Measurements from ENCODE around the gene FGF14.

The FGF14 gene

DNA sequence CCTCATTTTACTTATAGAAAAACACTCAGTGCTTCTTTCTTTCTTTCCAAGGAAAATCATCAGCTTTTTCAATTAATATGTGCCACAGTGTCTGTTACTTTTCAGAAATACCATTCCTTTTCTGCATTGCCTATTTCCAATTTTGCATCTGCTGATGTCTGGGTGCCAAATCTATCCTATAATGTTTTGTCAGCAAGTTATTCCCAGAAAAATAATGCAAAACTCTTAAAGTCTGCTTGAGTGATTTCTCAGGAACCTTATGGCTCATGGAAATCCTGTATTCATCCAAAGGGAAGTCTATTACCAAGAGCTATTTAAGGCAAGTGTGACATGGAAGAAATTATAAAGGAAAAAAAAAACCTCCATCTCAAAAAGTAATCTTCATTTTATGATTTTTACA, 224.4 kb downstream of the FGF14 start:
- TF ChIP-seq, protein P1, sequence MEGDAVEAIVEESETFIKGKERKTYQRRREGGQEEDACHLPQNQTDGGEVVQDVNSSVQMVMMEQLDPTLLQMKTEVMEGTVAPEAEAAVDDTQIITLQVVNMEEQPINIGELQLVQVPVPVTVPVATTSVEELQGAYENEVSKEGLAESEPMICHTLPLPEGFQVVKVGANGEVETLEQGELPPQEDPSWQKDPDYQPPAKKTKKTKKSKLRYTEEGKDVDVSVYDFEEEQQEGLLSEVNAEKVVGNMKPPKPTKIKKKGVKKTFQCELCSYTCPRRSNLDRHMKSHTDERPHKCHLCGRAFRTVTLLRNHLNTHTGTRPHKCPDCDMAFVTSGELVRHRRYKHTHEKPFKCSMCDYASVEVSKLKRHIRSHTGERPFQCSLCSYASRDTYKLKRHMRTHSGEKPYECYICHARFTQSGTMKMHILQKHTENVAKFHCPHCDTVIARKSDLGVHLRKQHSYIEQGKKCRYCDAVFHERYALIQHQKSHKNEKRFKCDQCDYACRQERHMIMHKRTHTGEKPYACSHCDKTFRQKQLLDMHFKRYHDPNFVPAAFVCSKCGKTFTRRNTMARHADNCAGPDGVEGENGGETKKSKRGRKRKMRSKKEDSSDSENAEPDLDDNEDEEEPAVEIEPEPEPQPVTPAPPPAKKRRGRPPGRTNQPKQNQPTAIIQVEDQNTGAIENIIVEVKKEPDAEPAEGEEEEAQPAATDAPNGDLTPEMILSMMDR (IDR thresholded peaks at IDR 0.05; ENCODE audit: extremely low read depth, missing control alignments) = no peak
- DNase-seq (ENCODE audit: low spot score) = no peak

DNA sequence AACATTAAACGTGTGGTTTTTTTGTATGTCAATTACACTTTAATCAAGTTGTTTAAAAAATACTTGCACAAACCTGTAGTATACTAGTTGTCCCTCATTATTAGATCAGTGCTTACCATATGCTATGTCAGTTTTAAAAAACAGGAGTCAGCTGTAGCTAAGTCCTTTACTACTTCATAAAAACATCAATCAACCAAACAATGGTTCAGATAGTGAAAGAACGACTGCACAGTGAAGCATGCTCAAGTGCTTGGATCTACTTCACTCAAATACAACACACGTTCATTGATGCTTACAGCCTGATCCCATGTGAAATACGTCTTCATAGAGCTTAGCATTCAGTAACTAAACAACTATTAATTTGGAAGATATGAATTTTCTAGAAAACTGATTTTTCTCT, 225.0 kb downstream of the FGF14 start:
- DNase-seq (ENCODE audit: low spot score) = no peak
- TF ChIP-seq, protein P1 (IDR thresholded peaks at IDR 0.05; ENCODE audit: extremely low read depth, missing control alignments) = no peak

DNA sequence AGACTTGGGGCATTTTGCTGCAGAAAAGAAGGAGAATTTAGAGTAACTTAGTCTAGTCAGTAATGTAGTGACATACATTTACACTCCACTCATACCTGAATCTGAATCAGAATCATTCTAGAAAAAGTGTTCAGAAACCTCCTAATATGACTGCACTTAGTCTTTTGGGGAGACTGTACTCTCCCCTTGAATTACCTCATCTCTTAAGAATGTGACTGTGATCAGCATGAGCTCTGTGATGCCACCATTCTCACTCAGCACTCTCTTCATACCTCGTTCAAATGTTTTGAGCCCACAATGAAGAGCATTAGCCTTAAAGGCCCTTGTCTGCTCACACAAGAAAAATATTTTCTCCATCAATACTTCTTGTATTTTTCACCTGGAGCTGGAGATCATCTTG, 229.4 kb downstream of the FGF14 start:
- no peak for DNase-seq (ENCODE audit: low spot score)
- TF ChIP-seq, protein P1 (IDR thresholded peaks at IDR 0.05; ENCODE audit: extremely low read depth, missing control alignments) = no peak

DNA sequence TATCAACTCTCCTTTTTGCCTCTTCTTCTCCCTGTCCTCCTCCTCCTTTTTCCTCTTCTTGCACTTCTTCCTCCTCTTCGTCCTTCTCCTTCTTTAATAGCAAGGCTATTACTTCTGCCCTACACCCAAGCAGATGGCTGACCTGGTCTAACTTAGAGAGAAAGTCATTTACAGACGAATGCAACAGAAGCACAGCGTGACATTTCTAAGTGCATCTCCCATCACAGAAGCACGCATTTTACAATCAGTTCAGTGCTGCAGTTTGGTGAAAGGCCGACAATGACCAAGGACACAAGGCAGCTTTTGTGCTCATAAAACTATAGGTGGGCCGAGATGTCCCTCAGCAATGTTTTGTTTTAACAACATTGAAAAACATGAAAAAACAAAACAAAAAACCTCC, 231.5 kb downstream of the FGF14 start:
- TF ChIP-seq, protein P1 (IDR thresholded peaks at IDR 0.05; ENCODE audit: extremely low read depth, missing control alignments) = no peak
- no peak for DNase-seq (ENCODE audit: low spot score)

DNA sequence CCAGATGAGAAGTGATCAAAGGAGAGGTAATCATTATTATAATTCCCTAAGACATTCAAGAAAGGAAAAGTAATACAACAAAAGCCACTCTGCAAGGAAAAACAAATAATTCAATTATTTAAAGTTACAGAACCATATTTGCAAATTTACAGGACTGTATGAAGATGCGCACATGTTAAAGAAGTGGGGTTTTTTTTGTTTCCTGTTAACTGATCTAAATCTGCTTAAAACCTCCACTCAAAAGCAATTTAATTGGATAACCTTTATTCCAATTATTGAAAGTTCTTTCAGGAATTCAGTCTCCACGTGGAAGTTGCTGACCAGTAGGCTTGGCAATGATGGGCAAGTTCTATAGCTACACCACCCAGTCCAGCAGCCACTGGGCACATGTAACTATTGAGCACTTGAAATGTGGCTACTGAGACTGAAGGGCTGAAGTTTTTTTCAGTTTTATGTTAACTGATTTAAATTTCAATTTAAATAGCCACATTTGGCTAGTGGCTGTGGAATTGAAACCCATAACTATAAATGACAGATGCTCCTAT, 232.3 kb downstream of the FGF14 start:
- TF ChIP-seq, protein P1 (IDR thresholded peaks at IDR 0.05; ENCODE audit: extremely low read depth, missing control alignments) = no peak
- no peak for DNase-seq (ENCODE audit: low spot score)

DNA sequence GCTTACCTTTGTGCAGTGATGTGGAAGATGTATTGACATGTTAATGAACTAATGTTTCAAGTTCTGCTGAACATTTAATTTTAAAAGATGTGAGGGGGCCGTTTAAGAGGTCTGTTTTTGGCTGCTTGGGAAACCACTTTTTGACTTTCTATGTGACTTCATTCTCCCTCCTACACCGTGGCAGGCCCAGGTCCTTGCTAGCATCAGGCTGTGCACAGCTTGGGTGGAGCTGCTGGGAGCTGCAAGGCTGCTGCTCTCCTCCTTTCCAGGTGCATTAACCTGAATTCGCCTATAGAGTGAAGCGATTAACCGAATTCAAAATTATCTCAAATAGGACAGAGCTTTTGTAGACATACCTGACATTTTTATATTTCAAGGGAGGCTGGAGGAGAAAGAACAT, 249.1 kb downstream of the FGF14 start:
- DNase-seq (ENCODE audit: low spot score) = no peak
- TF ChIP-seq, protein P1 (IDR thresholded peaks at IDR 0.05; ENCODE audit: extremely low read depth, missing control alignments) = no peak

DNA sequence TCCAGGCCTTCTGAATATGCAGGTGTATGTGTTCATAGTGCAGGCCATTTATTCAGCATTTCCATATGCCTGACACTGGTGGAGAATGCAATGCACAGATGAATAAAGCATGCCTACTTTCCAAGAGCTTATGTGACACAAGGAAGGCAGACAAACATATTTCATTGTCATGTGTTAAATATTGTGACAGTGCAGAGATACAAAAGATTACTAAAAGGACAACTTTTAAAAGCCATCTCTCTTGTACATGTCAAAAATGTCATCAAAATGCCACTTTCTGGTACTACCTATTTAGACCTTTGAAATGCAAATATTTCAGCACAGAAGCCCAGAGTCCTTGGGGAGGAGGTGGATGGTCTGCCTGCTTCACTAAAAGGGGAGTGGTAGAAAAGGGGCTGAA, 254.5 kb downstream of the FGF14 start:
- TF ChIP-seq, protein P1 (IDR thresholded peaks at IDR 0.05; ENCODE audit: extremely low read depth, missing control alignments) = no peak
- DNase-seq (ENCODE audit: low spot score) = no peak

Data from GM20000 (cell line).